ENCODE results near the gene NCKAP5.

DNA sequence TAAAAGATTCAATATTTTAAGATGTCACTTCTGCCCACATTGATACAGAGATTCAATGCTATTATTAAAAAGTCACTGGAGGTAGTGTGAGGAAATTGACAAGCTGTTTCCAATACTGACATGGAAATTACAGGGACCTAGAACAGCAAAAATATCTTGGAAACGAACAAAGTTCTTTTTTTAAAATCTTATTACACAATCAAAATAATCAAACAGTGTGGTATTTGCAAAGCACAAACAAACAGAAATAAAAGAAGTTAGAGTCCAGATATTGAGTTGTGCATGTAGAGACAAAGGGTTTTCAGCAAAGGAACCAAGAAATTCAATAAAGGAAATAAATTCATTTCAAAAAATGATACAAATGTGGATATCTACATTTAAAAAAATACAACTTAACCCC, 369.6 kb downstream of the NCKAP5 start:
- TF ChIP-seq, protein P1, sequence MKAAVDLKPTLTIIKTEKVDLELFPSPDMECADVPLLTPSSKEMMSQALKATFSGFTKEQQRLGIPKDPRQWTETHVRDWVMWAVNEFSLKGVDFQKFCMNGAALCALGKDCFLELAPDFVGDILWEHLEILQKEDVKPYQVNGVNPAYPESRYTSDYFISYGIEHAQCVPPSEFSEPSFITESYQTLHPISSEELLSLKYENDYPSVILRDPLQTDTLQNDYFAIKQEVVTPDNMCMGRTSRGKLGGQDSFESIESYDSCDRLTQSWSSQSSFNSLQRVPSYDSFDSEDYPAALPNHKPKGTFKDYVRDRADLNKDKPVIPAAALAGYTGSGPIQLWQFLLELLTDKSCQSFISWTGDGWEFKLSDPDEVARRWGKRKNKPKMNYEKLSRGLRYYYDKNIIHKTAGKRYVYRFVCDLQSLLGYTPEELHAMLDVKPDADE (conservative IDR thresholded peaks at IDR 0.05; ENCODE audit: control insufficient read depth, low read depth, low read length), result no peak
- TF ChIP-seq ZNF263 (CRISPR knock-in tag; IDR thresholded peaks at IDR 0.05; ENCODE audit: borderline replicate concordance) (no peak), ARID2 (IDR thresholded peaks at IDR 0.05) (no peak), POLR2A (conservative IDR thresholded peaks at IDR 0.05) (no peak), POLR2AphosphoS5 (IDR thresholded peaks at IDR 0.05; ENCODE audit: control insufficient read depth, insufficient read depth, low read depth, low read length) (no peak), POLR2AphosphoS2 (IDR thresholded peaks at IDR 0.05; ENCODE audit: low read length) (no peak)
- TF ChIP-seq, protein P2, sequence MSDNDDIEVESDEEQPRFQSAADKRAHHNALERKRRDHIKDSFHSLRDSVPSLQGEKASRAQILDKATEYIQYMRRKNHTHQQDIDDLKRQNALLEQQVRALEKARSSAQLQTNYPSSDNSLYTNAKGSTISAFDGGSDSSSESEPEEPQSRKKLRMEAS (CRISPR knock-in tag; IDR thresholded peaks at IDR 0.05), result no peak
- TF ChIP-seq, protein P3, sequence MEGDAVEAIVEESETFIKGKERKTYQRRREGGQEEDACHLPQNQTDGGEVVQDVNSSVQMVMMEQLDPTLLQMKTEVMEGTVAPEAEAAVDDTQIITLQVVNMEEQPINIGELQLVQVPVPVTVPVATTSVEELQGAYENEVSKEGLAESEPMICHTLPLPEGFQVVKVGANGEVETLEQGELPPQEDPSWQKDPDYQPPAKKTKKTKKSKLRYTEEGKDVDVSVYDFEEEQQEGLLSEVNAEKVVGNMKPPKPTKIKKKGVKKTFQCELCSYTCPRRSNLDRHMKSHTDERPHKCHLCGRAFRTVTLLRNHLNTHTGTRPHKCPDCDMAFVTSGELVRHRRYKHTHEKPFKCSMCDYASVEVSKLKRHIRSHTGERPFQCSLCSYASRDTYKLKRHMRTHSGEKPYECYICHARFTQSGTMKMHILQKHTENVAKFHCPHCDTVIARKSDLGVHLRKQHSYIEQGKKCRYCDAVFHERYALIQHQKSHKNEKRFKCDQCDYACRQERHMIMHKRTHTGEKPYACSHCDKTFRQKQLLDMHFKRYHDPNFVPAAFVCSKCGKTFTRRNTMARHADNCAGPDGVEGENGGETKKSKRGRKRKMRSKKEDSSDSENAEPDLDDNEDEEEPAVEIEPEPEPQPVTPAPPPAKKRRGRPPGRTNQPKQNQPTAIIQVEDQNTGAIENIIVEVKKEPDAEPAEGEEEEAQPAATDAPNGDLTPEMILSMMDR (IDR thresholded peaks at IDR 0.05 in 2 of 3, conservative IDR thresholded peaks at IDR 0.05 in 1 of 3; ENCODE audit: insufficient read depth in 2 of 3, low read depth in 1 of 3, low read length in 3 of 3), result no peak

All from K562 (cell line).